Activated CD8-positive, alpha-beta T cell treated with anti-CD3 and anti-CD28 coated beads for 36 hours (primary cell): ENCODE data around the gene LRP1B. TPM values are rescaled to one million over a fixed set of nuclear protein-coding genes. Genes with fewer than 3 reads are reported as not detected.

ENCODE experiments used
- ATAC-seq: fragments of 200-7000 bp; cut with Tn5 transposase; one replicate; pipeline ENCODE4 v1.10.0; 2021; ENCODE audit warnings: mild to moderate bottlenecking, moderate library complexity
- CTCF ChIA-PET: fragments of 350-600 bp; sonication (Branson Sonifier 250); formaldehyde crosslinking; loops from one replicate; lab custom pipeline; 2021; ENCODE audit warnings: antibody characterized with exemption; lab: Charles Lee
- POLR2A ChIA-PET: fragments of 350-600 bp; sonication (Branson Sonifier 250); formaldehyde crosslinking; loops from one replicate; lab custom pipeline; 2021; ENCODE audit warnings: antibody characterized with exemption; lab: Charles Lee
- DNase-seq: peaks from one replicate; pipeline ENCODE4 v3.0.0-alpha.2; 2020
- H3K27ac Mint-ChIP-seq: one replicate; pipeline ENCODE4 v1.8.0; 2021; ENCODE audit warnings: mild to moderate bottlenecking, mixed read lengths
- H3K27me3 Mint-ChIP-seq: one replicate; pipeline ENCODE4 v1.8.0; 2021; ENCODE audit warnings: mixed read lengths
- H3K36me3 Mint-ChIP-seq: one replicate; pipeline ENCODE4 v1.8.0; 2021; ENCODE audit warnings: low read depth, mixed read lengths
- H3K4me1 Mint-ChIP-seq: one replicate; pipeline ENCODE4 v1.8.0; 2021; ENCODE audit warnings: low read depth, mixed read lengths
- H3K4me3 Mint-ChIP-seq: one replicate; pipeline ENCODE4 v1.8.0; 2021; ENCODE audit warnings: mild to moderate bottlenecking, moderate library complexity, mixed read lengths
- H3K9me3 Mint-ChIP-seq: one replicate; pipeline ENCODE4 v1.8.0; 2021; ENCODE audit warnings: mixed read lengths
- CTCF ChIP-seq: fragments of 200-600 bp; IDR thresholded peaks from one replicate; pipeline ENCODE4 v1.8.0; 2022; ENCODE audit warnings: antibody characterized with exemption, mild to moderate bottlenecking
- intact Hi-C: fragments of 100-400 bp; cut with micrococcal nuclease; formaldehyde crosslinking; loops from one replicate; pipeline ENCODE4 v1.10.0; 2022
- total RNA-seq, 2 experiments: library from RNA; stranded (reverse); gene quantifications; one replicate each; pipeline ENCODE4 v1.2.3, GENCODE V29; 2021

The LRP1B gene
- total RNA-seq, 2 experiments from 2014 or later = not detected

GRCh38 chr2:141364821-141365220, 766.0 kb downstream of the LRP1B start:
- ChIA-PET CTCF (no interaction called here), POLR2A (no interaction called here)
- no peaks in the 10 kb centered on the region for H3K27me3 Mint-ChIP-seq
- DNase-seq = no peak
- H3K4me3 Mint-ChIP-seq = no peak overlapping the region
- no peaks in the 10 kb centered on the region for H3K4me1 Mint-ChIP-seq
- no peak for ATAC-seq
- no peak for TF ChIP-seq CTCF
- intact Hi-C loops = no loop called here
- H3K36me3 Mint-ChIP-seq = no peaks in the 10 kb centered on the region
- H3K27ac Mint-ChIP-seq = no peak overlapping the region
- peaks cover 10% of the 10 kb centered on the region for H3K9me3 Mint-ChIP-seq

GRCh38 chr2:141362311-141362710, 768.5 kb downstream of the LRP1B start:
- Mint-ChIP-seq H3K27me3 (no peaks in the 10 kb centered on the region), H3K27ac (no peak overlapping the region), H3K4me1 (no peaks in the 10 kb centered on the region), H3K9me3 (peaks cover 8% of the 10 kb centered on the region), H3K4me3 (no peak overlapping the region), H3K36me3 (no peaks in the 10 kb centered on the region)
- no peak for DNase-seq
- TF ChIP-seq CTCF = no peak
- no peak for ATAC-seq
- intact Hi-C loops = no loop called here
- CTCF ChIA-PET = no interaction called here
- POLR2A ChIA-PET = no interaction called here

- POLR2A ChIA-PET = no interaction called here
Observed at GRCh38 chr2:141348481-141348880, 782.3 kb downstream of the LRP1B start.

GRCh38 chr2:141341444-141341843, 789.4 kb downstream of the LRP1B start:
- H3K27me3 Mint-ChIP-seq = no peaks in the 10 kb centered on the region
- H3K4me1 Mint-ChIP-seq = no peaks in the 10 kb centered on the region
- ATAC-seq (no peak), DNase-seq (no peak)
- POLR2A ChIA-PET = no interaction called here
- intact Hi-C loops = no loop called here
- TF ChIP-seq CTCF = no peak
- CTCF ChIA-PET = no interaction called here
- H3K36me3 Mint-ChIP-seq = no peaks in the 10 kb centered on the region
- H3K4me3 Mint-ChIP-seq = no peak overlapping the region
- H3K27ac Mint-ChIP-seq = no peak overlapping the region
- peaks cover 8% of the 10 kb centered on the region for H3K9me3 Mint-ChIP-seq

More at GRCh38 chr2:141348481-141348880, 782.3 kb downstream of the LRP1B start:
- H3K4me3 Mint-ChIP-seq = no peak overlapping the region
- DNase-seq (no peak), ATAC-seq (no peak)
- no peaks in the 10 kb centered on the region for H3K4me1 Mint-ChIP-seq
- H3K36me3 Mint-ChIP-seq = no peaks in the 10 kb centered on the region
- peaks cover 4% of the 10 kb centered on the region for H3K9me3 Mint-ChIP-seq
- CTCF ChIA-PET = no interaction called here
- no peaks in the 10 kb centered on the region for H3K27me3 Mint-ChIP-seq
- H3K27ac Mint-ChIP-seq = no peak overlapping the region
- no peak for TF ChIP-seq CTCF
- intact Hi-C loops = no loop called here

GRCh38 chr2:141331127-141331526, 799.7 kb downstream of the LRP1B start:
- H3K9me3 Mint-ChIP-seq = peaks cover under 1% of the 10 kb centered on the region
- ATAC-seq (no peak), DNase-seq (no peak)
- no peak overlapping the region for H3K4me3 Mint-ChIP-seq
- H3K36me3 Mint-ChIP-seq = no peaks in the 10 kb centered on the region
- no peaks in the 10 kb centered on the region for H3K27me3 Mint-ChIP-seq
- ChIA-PET CTCF (no interaction called here), POLR2A (no interaction called here)
- H3K4me1 Mint-ChIP-seq = no peaks in the 10 kb centered on the region
- intact Hi-C loops = no loop called here
- no peak for TF ChIP-seq CTCF
- H3K27ac Mint-ChIP-seq = no peak overlapping the region
